ENCODE measurements around the gene ZNF574.

Gene ZNF574

DNA sequence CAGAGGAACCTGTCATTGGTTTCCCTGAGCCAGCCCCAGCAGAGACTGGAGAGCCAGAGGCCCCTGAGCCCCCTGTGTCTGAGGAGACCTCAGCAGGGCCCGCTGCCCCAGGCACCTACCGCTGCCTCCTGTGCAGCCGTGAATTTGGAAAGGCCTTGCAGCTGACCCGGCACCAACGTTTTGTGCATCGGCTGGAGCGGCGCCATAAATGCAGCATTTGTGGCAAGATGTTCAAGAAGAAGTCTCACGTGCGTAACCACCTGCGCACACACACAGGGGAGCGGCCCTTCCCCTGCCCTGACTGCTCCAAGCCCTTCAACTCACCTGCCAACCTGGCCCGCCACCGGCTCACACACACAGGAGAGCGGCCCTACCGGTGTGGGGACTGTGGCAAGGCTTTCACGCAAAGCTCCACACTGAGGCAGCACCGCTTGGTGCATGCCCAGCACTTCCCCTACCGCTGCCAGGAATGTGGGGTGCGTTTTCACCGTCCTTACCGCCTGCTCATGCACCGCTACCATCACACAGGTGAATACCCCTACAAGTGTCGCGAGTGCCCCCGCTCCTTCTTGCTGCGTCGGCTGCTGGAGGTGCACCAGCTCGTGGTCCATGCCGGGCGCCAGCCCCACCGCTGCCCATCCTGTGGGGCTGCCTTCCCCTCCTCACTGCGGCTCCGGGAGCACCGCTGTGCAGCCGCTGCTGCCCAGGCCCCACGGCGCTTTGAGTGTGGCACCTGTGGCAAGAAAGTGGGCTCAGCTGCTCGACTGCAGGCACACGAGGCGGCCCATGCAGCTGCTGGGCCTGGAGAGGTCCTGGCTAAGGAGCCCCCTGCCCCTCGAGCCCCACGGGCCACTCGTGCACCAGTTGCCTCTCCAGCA lies 4.2 kb downstream of the ZNF574 start:
- no peak for DNase-seq (ENCODE audit: low read depth in 2 of 2, low spot score in 1 of 2)

- no peak for DNase-seq (ENCODE audit: low read depth in 2 of 2, low spot score in 1 of 2)
Measured at GRCh38 chr19:42080764-42081375, 4.9 kb downstream of the ZNF574 start.

DNA sequence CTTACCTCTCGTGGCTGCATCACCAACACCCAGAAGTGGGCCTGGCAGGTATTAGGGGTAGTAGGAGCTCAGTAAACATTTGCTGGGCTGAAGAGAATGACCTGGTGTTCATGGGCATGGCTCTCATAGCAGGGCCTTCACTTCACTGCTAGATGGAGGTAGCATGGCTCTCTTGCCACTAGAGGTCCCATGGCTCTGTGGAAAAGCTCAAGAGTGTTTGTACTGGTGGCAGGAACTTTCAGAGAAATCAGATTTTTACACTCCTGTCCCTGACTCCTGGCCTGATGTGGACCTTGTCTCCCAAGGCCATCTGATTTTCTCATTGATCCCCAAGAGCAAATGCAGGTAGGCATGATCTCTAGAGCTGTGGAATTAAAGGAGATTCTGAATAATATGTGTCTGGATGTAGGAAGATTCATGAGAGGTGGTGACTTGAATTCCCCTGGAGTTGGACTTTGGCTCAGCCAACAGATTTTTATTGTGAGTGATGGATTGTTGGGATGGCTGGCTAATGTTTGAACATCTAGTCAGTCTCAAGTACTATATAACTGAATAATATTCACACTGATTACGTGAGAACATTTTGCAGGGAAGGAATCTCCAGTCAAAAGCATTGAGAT lies 5.7 kb downstream of the ZNF574 start:
- DNase-seq (ENCODE audit: low read depth in 2 of 2, low spot score in 1 of 2) = no peak

DNA sequence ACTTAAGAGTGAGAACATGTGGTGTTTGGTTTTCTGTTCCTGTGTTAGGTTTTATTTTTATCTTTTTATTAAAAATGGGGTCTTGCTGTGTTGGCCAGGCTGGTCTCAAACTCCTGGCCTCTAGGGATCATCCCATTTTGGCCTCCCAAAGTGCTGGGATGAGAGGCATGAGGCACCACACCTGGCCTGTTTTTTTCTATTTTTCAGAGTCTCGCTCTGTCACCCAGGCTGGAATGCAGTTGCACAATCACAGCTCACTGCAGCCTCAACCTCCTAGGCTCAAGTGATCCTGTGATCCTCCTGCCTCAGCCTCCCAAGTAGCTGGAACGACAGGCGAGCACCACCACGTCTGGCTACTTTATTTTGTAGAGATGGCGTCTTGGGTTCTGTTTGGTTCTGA lies 7.6 kb downstream of the ZNF574 start:
- no peak for DNase-seq (ENCODE audit: low read depth in 2 of 2, low spot score in 1 of 2)

DNA sequence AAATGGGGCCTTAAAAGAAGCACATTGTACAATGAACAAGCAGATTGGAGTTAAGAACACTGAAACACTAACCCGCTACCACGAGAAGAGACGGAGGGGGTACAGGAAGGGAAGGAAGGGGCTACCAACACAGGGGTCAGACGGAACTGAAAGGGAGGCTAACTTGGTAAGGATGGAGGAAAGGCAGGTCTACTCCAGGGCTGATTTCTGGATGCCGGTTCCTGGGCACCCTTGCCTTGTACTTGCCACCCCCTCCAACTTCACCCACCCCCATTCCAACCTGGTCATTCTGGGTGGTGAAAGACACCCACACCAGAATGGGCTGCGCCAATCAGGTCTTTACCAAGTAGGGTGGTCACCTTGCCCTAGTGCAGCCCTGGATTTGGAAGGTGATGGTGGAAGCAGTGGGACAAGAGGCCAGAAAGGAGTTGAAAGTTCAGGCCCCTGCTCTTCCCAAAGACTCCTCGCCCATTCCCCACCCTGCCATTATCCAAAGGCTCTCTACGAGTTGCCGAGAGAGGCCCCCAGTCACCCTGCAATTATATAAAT lies 10.3 kb downstream of the ZNF574 start:
- DNase-seq (ENCODE audit: low read depth in 2 of 2, low spot score in 1 of 2) = no peak

DNA sequence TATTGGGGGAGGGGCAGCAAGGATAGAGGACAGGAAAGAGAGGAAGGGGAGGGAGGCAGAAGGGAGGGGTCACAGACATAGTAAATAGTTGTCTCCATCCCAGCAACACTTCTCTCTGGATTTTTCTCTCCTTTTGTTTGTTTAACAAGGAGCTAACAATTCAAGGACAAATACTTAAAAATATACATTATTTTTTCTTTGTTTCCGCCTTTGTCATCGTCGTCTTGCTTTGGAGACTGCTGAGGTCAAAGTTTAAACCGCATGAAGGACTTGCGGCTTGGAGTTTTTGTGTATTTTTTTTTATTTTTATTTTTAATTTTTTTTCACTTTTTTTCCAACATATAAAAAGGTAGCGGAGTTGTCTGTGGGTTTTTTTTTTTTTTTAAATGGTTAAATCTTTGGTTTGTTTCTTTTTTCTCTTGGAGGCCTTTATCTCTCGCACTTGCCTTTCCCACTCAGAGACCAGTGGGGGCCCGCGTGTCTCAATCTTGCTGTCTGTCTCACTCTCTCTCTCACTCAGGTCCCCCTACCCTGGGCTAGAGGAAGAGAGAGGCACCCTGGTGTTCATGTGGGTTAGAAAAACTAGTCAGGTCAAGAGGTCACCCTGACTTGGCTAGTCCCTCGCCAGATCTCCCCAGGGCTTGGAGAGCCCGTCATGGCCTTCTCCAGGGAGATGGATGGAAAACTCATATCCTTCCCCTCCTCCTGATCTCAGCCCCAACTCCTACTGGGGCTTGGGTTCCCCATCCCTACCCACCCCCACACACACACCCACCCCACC lies 11.0 kb downstream of the ZNF574 start:
- no peak for DNase-seq (ENCODE audit: low read depth in 2 of 2, low spot score in 1 of 2)

DNA sequence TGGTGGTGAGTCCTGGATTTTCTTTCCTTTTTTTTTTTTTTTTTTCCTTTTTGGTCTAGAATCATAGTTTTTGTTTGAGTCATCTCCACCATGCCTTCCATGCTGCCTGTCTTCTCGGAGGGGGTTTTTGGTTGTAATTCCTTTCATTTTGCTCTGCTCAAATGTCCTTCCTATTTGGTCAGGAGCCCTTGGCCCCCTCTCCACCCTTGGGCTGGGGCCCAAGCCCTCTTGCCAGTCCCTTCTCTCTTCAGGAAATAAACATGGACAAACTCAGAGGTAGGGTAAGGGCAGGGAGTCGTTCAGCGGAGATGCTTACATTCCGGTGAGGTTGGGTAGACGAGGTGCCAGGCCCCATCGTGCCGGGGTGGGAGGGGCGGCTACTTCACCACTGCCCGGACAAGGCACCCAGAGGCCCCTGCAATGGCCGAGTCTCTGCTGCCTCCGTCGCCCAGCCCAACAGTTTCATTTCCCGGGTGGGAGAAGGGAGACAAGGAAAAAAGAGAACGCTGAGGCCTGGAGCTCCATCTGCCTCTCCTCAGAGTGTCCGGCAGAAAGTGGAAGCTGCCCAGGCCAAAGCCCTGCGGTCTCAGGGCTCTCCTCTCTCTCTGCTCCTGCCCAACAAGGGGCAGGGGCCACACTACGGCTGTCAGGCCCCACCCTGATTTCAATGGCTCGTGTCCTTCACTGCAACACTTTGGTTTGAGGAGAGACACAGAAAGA lies 12.7 kb downstream of the ZNF574 start:
- DNase-seq (ENCODE audit: low read depth in 2 of 2, low spot score in 1 of 2) = no peak

DNA sequence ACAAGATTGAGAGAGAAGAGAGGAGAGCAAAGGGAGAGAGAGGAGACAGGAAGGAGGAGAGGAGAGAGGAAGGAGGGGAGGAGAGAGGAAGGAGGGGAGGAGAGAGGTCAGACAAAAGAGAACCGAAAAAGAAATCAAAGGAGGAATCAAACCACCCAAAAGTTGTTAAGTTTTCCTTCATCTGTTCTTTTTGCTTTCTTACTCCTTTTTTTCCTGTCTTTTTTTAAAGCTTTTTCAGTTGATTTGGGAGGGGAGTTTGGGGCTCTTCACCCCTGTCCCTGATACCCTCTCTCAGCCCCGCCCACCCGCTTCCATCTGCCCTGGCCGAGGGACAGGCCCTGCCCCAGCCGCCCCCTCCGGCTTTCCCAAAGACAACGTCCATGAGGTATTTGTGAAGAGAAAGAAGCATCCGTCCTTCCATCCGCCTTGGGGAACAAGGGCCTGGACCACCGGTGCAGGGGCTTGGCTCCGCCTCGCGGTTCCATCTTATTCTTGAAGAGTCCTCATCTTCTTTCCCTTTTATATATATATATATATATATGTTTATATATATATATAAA lies 13.3 kb downstream of the ZNF574 start:
- DNase-seq (ENCODE audit: low read depth in 2 of 2, low spot score in 1 of 2) = no peak

DNA sequence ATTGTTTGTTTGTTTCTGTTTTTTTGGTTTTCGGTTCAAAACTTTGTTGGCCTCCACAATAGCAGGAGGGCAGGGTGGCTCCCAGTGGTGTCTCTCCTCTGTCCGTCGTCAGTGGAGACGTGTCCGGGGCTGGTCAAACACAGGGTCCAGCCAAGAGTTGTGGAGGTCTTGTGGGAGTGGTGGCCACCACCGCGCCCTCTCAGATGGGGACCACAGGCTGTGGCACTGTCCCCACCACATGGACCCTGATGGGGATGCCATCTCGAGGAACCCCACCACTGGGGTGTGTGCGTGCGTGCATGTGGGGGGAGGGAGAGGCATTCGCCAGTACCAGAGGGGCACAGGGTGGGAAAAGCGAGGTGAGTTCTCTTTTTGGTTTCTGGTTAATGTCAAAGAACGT lies 13.8 kb downstream of the ZNF574 start:
- no peak for DNase-seq (ENCODE audit: low read depth in 2 of 2, low spot score in 1 of 2)

DNA sequence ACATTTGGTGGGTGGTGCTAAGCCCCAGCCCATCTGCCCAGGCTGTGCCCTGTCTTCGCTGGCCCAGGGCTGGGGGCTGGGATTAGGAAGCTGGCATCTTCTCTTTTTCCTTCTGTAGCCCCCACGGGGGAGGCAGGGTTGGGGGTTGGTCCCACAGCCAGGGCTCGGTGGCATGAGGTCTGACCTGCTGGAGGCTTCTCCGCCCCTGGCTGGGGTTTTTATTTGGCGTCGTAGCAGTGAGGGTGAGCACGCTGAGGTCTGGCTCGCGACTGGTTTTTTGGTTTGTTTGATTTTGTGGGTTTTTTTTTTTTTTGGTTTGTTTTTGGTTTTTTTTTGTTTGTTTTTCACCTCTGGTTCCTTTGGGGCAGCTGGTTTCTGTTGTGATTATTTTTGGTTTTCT lies 14.7 kb downstream of the ZNF574 start:
- no peak for DNase-seq (ENCODE audit: low read depth in 2 of 2, low spot score in 1 of 2)

DNA sequence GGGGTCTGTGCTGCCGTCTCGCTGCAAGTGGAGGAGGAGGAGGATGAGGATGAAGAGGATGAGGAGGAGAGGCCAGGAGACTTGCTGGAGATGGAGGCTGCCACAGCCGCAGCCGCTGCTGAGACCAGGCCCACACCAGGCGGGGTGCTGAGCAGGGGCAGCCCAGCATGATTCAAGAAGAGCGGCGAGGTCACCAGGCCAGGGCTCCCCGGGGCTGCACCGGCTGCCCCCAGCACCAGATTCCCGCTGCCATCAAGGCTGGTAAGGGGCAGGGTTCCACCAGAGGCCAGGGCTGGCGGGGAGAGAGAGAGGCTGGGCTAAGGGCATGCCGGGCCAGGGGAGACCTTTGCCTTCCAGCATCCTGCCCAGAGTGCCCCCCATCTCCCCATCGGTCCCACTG lies 15.3 kb downstream of the ZNF574 start:
- no peak for DNase-seq (ENCODE audit: low read depth in 2 of 2, low spot score in 1 of 2)

- no peak for DNase-seq (ENCODE audit: low read depth in 2 of 2, low spot score in 1 of 2)
Measured at GRCh38 chr19:42091742-42092141, 15.8 kb downstream of the ZNF574 start.

GRCh38 chr19:42092350-42092749 lies 16.4 kb downstream of the ZNF574 start:
- DNase-seq (ENCODE audit: low read depth in 2 of 2, low spot score in 1 of 2) = no peak

DNA sequence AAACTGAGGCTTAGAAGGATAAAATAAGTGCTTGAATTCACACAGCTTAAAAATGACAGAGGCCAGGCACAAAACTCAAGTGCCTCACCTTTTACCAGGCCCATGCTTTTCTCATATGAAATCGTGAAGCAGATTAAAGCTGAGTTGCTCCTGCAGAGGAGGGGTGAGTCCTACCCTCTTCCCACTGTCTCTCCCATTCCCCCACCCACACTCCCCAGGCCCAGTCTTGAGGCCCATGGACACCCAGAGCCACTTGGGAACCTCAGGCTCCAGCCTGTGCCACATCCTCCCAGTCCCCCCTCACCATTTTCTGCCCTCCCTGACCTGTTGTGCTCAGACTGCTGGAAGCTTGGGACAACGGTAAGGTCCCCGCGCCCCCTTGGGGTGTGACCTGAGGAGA lies 17.5 kb downstream of the ZNF574 start:
- DNase-seq (ENCODE audit: low read depth in 2 of 2, low spot score in 1 of 2) = no peak

DNA sequence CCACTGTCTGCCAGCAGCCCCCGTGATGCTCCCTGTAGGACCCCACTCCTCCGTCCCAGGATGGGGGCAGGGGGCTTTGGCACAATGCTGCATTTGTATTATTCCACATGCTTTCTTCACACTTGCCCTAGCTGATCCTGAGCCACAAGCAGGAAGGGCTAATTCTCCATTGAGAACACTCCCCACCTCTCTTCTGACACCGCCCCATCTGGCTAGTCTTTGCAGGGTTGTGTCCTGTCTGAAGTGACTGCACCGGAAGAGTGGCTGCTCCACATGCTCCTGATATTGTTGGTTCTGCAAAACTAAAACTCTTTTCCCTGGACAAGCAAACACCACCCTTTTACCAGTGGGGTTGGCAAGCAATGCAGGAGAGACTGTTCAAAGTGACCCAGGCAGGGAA lies 18.0 kb downstream of the ZNF574 start:
- DNase-seq (ENCODE audit: low read depth in 2 of 2, low spot score in 1 of 2) = no peak

GRCh38 chr19:42095142-42095813 lies 19.3 kb downstream of the ZNF574 start:
- DNase-seq (ENCODE audit: low read depth in 2 of 2, low spot score in 1 of 2) = no peak

- no peak for DNase-seq (ENCODE audit: low read depth in 2 of 2, low spot score in 1 of 2)
Measured at GRCh38 chr19:42095814-42096230, 19.9 kb downstream of the ZNF574 start.

- no peak for DNase-seq (ENCODE audit: low read depth in 2 of 2, low spot score in 1 of 2)
Measured at GRCh38 chr19:42096255-42096837, 20.4 kb downstream of the ZNF574 start.

DNA sequence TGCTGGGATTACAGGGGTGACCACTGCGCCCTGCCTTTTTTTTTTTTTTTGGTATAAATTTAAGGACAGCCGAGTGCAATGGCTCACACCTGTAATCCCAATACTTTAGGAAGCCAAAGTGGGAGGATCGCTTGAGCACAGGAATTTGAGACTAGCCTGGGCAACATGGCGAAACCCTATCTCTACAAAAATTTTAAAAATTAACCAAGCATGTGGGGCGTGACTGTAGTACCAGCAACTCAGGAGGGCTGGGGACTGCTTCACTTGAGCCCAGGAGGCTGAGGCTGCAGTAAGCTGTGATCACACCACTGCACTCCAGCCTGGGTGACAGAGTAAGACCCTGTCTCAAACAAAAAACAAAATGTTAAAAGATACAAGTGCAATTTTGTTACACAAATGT lies 21.5 kb downstream of the ZNF574 start:
- DNase-seq (ENCODE audit: low read depth in 2 of 2, low spot score in 1 of 2) = no peak

Data from stimulated activated CD8-positive, alpha-beta memory T cell treated with anti-CD3 and anti-CD28 coated beads, Interleukin-4, amount 100 ng/mL, for 4 hours (primary cell).